HEK293 (cell line): Measurements from ENCODE around the gene BICD1.

Experiments used
- CTCF ChIA-PET: fragments of 350-600 bp; formaldehyde crosslinking; extraction: SDS; loops from one replicate; lab custom pipeline; 2021; ENCODE audit warnings: antibody characterized with exemption; lab: Yijun Ruan, JAX
- POLR2A ChIA-PET: fragments of 300-600 bp; formaldehyde crosslinking; extraction: SDS; loops from one replicate; lab custom pipeline; 2020; ENCODE audit warnings: antibody characterized with exemption, inconsistent platforms; lab: Yijun Ruan, JAX
- H3K27ac ChIP-seq: fragments of 200-500 bp; sonication (Bioruptor generic); 2 replicates; pipeline ENCODE4 v1.5.1; 2014; ENCODE audit warnings: low read depth, low read length, control low read depth, inconsistent platforms; ENCODE audit errors: extremely low read depth
- H3K36me3 ChIP-seq, 2 experiments: fragments of 200-500 bp in 1 of 2; sonication (Bioruptor generic) in 1 of 2; 1 replicate in 1 of 2; 2 replicates in 1 of 2; pipeline ENCODE4 v1.5.1; 2014 to 2017; ENCODE audit warnings: inconsistent platforms in 2 of 2, low read length in 2 of 2; ENCODE audit not compliant: control insufficient read depth in 2 of 2, insufficient read depth in 1 of 2
- H3K4me1 ChIP-seq: fragments of 200-500 bp; sonication (Bioruptor generic); 2 replicates; pipeline ENCODE4 v1.5.1; 2014; ENCODE audit warnings: mild to moderate bottlenecking, low read length, inconsistent platforms; ENCODE audit not compliant: control insufficient read depth, insufficient read depth
- H3K4me3 ChIP-seq: 2 replicates; pipeline ENCODE4 v1.5.1; 2011; ENCODE audit warnings: low read depth, mild to moderate bottlenecking, control low read depth, low read length, moderate library complexity
- H3K9me3 ChIP-seq: fragments of 200-500 bp; sonication (Bioruptor generic); 2 replicates; pipeline ENCODE4 v1.5.1; 2014; ENCODE audit warnings: low read depth, low read length, inconsistent platforms; ENCODE audit not compliant: control insufficient read depth, insufficient read depth
- GFI1B ChIP-seq: fragments of 450-650 bp; formaldehyde crosslinking; IDR thresholded peaks from 2 replicates; pipeline ENCODE4 v1.5.1; 2016; ENCODE audit warnings: missing biosample characterization, missing genetic modification characterization
- SETDB1 ChIP-seq: IDR thresholded peaks from one replicate; pipeline ENCODE4 v1.6.1; 2017; ENCODE audit warnings: mild to moderate bottlenecking, low read length, moderate library complexity, mixed read lengths; ENCODE audit not compliant: insufficient read length
- SP2 ChIP-seq: fragments of 450-650 bp; formaldehyde crosslinking; IDR thresholded peaks from 2 replicates; pipeline ENCODE4 v1.5.1; 2016; ENCODE audit warnings: missing biosample characterization, missing genetic modification characterization
- TRIM28 ChIP-seq: IDR thresholded peaks from 2 replicates; pipeline ENCODE4 v1.6.1; 2011; ENCODE audit warnings: low read length, control low read depth, borderline replicate concordance
- ZFHX2 ChIP-seq: fragments of 450-650 bp; formaldehyde crosslinking; conservative IDR thresholded peaks from 2 replicates; pipeline ENCODE4 v1.5.1; 2016; ENCODE audit warnings: missing biosample characterization, missing genetic modification characterization
- ZFP3 ChIP-seq: fragments of 450-650 bp; formaldehyde crosslinking; IDR thresholded peaks from 2 replicates; pipeline ENCODE4 v1.5.1; 2016; ENCODE audit warnings: low read depth, missing biosample characterization, missing genetic modification characterization
- ZNF157 ChIP-seq: fragments of 450-650 bp; formaldehyde crosslinking; IDR thresholded peaks from 2 replicates; pipeline ENCODE4 v1.5.1; 2016; ENCODE audit warnings: missing biosample characterization, missing genetic modification characterization
- ZNF223 ChIP-seq: fragments of 450-650 bp; formaldehyde crosslinking; IDR thresholded peaks from 2 replicates; pipeline ENCODE4 v1.5.1; 2016; ENCODE audit warnings: missing biosample characterization, missing genetic modification characterization
- ZNF274 ChIP-seq, 2 experiments: fragments of 200-500 bp in 1 of 2; fragments of 450-650 bp in 1 of 2; sonication (Bioruptor generic) in 1 of 2; formaldehyde crosslinking in 1 of 2; IDR thresholded peaks; 2 replicates each; pipeline versions ENCODE4 v1.5.1 to v1.6.1; 2014 to 2016; ENCODE audit warnings: borderline replicate concordance in 1 of 2, inconsistent platforms in 1 of 2, low read length in 1 of 2, missing biosample characterization in 1 of 2, missing genetic modification characterization in 1 of 2
- ZNF37A ChIP-seq: fragments of 450-650 bp; IDR thresholded peaks from 2 replicates; pipeline ENCODE4 v1.5.1; 2018; ENCODE audit warnings: missing biosample characterization, missing genetic modification characterization
- ZNF394 ChIP-seq: fragments of 450-650 bp; formaldehyde crosslinking; IDR thresholded peaks from 2 replicates; pipeline ENCODE4 v1.5.1; 2016; ENCODE audit warnings: missing biosample characterization, missing genetic modification characterization, mild to moderate bottlenecking, moderate library complexity, borderline replicate concordance
- ZNF510 ChIP-seq: fragments of 450-650 bp; formaldehyde crosslinking; IDR thresholded peaks from 2 replicates; pipeline ENCODE4 v1.5.1; 2018; ENCODE audit warnings: mild to moderate bottlenecking, missing genetic modification characterization, missing biosample characterization; ENCODE audit not compliant: insufficient replicate concordance
- ZNF521 ChIP-seq: fragments of 450-650 bp; formaldehyde crosslinking; IDR thresholded peaks from 2 replicates; pipeline ENCODE4 v1.5.1; 2017; ENCODE audit warnings: missing biosample characterization, mild to moderate bottlenecking, missing genetic modification characterization
- ZNF529 ChIP-seq: fragments of 450-650 bp; formaldehyde crosslinking; IDR thresholded peaks from 2 replicates; pipeline ENCODE4 v1.5.1; 2017; ENCODE audit warnings: missing genetic modification characterization, missing biosample characterization; ENCODE audit not compliant: insufficient replicate concordance
- ZNF549 ChIP-seq: fragments of 450-650 bp; IDR thresholded peaks from 2 replicates; pipeline ENCODE4 v1.5.1; 2018; ENCODE audit warnings: missing biosample characterization, missing genetic modification characterization, mild to moderate bottlenecking, inconsistent platforms, moderate library complexity
- ZNF664 ChIP-seq: fragments of 450-650 bp; formaldehyde crosslinking; IDR thresholded peaks from 2 replicates; pipeline ENCODE4 v1.5.1; 2016; ENCODE audit warnings: missing biosample characterization, missing genetic modification characterization
- ZNF791 ChIP-seq: fragments of 450-650 bp; formaldehyde crosslinking; IDR thresholded peaks from 2 replicates; pipeline ENCODE4 v1.5.1; 2016; ENCODE audit warnings: missing biosample characterization, missing genetic modification characterization
- ZNF837 ChIP-seq: fragments of 450-650 bp; formaldehyde crosslinking; IDR thresholded peaks from 2 replicates; pipeline ENCODE4 v1.5.1; 2016; ENCODE audit warnings: missing biosample characterization, missing genetic modification characterization
- TF ChIP-seq, protein P1 (sequence below): sonication (generic); formaldehyde crosslinking; IDR thresholded peaks from 2 replicates; pipeline ENCODE4 v1.8.1; 2022; ENCODE audit warnings: mild to moderate bottlenecking, moderate library complexity, missing genetic modification reagents
- TF ChIP-seq, protein P2 (sequence below): fragments of 450-650 bp; IDR thresholded peaks from 2 replicates; pipeline ENCODE4 v1.5.1; 2018; ENCODE audit warnings: missing biosample characterization, missing genetic modification characterization
- TF ChIP-seq, protein P3 (sequence below): fragments of 450-650 bp; formaldehyde crosslinking; conservative IDR thresholded peaks from 2 replicates; pipeline ENCODE4 v1.5.1; 2016; ENCODE audit warnings: low read depth, missing biosample characterization, missing genetic modification characterization
- TF ChIP-seq, protein P4 (sequence below): fragments of 450-650 bp; IDR thresholded peaks from 2 replicates; pipeline ENCODE4 v1.5.1; 2018; ENCODE audit warnings: missing biosample characterization, mild to moderate bottlenecking, missing genetic modification characterization

BICD1 gene

DNA sequence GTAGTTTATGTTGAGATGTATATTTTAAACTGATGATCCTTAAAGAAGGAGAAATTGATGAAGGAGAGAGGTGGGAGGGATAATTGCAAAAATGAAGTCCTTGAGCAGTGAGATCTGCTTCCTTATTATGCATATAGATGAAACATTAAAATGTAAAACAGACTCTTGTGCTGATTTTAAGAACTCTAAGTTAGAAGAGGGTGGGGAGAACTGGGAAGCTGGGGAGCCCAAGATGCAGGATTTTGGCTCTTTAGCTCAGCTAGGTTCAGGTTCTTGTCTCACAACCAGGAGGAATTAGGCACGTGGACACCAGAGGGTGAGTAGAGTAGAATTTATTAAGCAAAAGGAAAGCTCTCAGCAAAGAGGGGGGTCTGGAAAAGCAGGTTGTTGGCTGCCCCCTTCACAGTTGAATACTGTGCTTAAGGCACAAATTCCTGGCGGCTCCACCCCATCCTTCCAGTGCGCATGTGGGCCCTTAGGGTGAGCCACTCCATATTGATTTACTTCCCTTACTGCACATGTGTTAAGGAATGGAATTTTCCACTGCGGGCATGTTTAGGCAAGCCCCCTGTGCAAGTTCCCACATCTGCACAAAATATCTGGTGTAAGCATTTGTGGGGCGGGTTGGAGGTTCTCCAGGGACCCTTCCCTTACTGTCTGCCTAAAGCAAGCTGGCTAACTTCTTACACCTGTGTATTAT lies 141.9 kb downstream of the BICD1 start:
- CTCF ChIA-PET = no interaction called here
- POLR2A ChIA-PET = no interaction called here

DNA sequence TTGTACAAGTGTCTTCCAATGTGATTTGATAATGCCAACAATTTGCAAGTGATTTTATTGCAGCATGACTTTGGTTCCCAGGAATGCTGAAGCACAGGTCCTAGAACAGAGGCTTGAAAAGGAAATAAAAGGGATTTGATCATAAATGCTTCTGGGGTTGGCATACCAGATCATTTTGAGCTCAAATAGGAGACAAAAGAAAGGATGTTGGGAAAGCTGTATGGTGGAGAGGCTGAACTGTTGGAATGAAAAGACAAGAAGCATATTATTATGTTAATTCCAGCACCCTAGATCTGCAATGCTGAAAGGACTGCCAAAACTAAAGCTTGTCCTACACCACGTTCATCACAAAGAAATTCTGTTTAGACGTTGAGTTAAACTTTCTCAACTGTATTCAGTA lies 143.1 kb downstream of the BICD1 start:
- Histone ChIP-seq H3K4me1 (no peaks in the 10 kb centered on the region; the same call in 1 of the 2 replicates), H3K36me3 (no peaks in the 10 kb centered on the region), H3K27ac (no peak overlapping the region), H3K4me3 (no peak overlapping the region), H3K9me3 (no peaks in the 10 kb centered on the region)
- TF ChIP-seq GFI1B (tag by site-specific recombination) (no peak), SP2 (tag by site-specific recombination) (no peak), ZNF37A (tag by site-specific recombination) (no peak), ZNF157 (no peak), ZNF510 (tag by site-specific recombination) (no peak), ZNF549 (no peak), ZFHX2 (tag by site-specific recombination) (no peak), ZNF223 (tag by site-specific recombination) (no peak), ZNF529 (tag by site-specific recombination) (no peak), ZNF837 (tag by site-specific recombination) (no peak), ZNF664 (no peak), ZNF521 (tag by site-specific recombination) (no peak), ZNF394 (tag by site-specific recombination) (no peak), ZNF274 (IDR thresholded peaks at IDR 0.05; ENCODE audit: low read length) (no peak), ZNF274 (tag by site-specific recombination; IDR thresholded peaks at IDR 0.05; ENCODE audit: borderline replicate concordance) (no peak)
- TF ChIP-seq, protein P1, sequence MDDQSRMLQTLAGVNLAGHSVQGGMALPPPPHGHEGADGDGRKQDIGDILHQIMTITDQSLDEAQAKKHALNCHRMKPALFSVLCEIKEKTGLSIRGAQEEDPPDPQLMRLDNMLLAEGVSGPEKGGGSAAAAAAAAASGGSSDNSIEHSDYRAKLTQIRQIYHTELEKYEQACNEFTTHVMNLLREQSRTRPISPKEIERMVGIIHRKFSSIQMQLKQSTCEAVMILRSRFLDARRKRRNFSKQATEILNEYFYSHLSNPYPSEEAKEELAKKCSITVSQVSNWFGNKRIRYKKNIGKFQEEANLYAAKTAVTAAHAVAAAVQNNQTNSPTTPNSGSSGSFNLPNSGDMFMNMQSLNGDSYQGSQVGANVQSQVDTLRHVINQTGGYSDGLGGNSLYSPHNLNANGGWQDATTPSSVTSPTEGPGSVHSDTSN = no peak
- TF ChIP-seq, protein P2, sequence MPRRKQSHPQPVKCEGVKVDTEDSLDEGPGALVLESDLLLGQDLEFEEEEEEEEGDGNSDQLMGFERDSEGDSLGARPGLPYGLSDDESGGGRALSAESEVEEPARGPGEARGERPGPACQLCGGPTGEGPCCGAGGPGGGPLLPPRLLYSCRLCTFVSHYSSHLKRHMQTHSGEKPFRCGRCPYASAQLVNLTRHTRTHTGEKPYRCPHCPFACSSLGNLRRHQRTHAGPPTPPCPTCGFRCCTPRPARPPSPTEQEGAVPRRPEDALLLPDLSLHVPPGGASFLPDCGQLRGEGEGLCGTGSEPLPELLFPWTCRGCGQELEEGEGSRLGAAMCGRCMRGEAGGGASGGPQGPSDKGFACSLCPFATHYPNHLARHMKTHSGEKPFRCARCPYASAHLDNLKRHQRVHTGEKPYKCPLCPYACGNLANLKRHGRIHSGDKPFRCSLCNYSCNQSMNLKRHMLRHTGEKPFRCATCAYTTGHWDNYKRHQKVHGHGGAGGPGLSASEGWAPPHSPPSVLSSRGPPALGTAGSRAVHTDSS (tag by site-specific recombination) = no peak
- TF ChIP-seq, protein P3, sequence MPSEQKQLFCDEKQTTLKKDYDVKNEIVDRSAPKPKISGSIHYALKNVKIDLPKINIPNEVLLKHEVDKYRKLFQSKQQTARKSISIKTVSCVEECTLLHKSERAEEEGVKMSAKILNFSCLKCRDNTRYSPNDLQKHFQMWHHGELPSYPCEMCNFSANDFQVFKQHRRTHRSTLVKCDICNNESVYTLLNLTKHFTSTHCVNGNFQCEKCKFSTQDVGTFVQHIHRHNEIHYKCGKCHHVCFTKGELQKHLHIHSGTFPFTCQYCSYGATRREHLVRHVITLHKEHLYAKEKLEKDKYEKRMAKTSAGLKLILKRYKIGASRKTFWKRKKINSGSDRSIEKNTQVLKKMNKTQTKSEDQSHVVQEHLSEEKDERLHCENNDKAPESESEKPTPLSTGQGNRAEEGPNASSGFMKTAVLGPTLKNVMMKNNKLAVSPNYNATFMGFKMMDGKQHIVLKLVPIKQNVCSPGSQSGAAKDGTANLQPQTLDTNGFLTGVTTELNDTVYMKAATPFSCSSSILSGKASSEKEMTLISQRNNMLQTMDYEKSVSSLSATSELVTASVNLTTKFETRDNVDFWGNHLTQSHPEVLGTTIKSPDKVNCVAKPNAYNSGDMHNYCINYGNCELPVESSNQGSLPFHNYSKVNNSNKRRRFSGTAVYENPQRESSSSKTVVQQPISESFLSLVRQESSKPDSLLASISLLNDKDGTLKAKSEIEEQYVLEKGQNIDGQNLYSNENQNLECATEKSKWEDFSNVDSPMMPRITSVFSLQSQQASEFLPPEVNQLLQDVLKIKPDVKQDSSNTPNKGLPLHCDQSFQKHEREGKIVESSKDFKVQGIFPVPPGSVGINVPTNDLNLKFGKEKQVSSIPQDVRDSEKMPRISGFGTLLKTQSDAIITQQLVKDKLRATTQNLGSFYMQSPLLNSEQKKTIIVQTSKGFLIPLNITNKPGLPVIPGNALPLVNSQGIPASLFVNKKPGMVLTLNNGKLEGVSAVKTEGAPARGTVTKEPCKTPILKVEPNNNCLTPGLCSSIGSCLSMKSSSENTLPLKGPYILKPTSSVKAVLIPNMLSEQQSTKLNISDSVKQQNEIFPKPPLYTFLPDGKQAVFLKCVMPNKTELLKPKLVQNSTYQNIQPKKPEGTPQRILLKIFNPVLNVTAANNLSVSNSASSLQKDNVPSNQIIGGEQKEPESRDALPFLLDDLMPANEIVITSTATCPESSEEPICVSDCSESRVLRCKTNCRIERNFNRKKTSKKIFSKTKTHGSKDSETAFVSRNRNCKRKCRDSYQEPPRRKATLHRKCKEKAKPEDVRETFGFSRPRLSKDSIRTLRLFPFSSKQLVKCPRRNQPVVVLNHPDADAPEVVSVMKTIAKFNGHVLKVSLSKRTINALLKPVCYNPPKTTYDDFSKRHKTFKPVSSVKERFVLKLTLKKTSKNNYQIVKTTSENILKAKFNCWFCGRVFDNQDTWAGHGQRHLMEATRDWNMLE (tag by site-specific recombination) = no peak
- CTCF ChIA-PET = interaction anchor here (0.7 kb wide), 1 partner anchor 11 kb away, joined by 3 read pairs; no protein-coding TSS in a partner anchor
- POLR2A ChIA-PET = no interaction called here

More for the DNA sequence above, 141.9 kb downstream of the BICD1 start:
- Histone ChIP-seq H3K4me1 (no peaks in the 10 kb centered on the region; the same call in 1 of the 2 replicates), H3K4me3 (no peak overlapping the region), H3K27ac (no peak overlapping the region), H3K9me3 (no peaks in the 10 kb centered on the region), H3K36me3 (no peaks in the 10 kb centered on the region)
- TF ChIP-seq, protein P4, sequence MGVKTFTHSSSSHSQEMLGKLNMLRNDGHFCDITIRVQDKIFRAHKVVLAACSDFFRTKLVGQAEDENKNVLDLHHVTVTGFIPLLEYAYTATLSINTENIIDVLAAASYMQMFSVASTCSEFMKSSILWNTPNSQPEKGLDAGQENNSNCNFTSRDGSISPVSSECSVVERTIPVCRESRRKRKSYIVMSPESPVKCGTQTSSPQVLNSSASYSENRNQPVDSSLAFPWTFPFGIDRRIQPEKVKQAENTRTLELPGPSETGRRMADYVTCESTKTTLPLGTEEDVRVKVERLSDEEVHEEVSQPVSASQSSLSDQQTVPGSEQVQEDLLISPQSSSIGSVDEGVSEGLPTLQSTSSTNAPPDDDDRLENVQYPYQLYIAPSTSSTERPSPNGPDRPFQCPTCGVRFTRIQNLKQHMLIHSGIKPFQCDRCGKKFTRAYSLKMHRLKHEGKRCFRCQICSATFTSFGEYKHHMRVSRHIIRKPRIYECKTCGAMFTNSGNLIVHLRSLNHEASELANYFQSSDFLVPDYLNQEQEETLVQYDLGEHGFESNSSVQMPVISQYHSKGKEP = no peak
- TF ChIP-seq ZFP3 (tag by site-specific recombination) = no peak
- peak; percentile 92 for TF ChIP-seq SETDB1
- TF ChIP-seq TRIM28 = peak; percentile 71
- no peak for TF ChIP-seq ZNF791 (tag by site-specific recombination)
